ENCODE measurements around the gene SPATS1. TPM values are rescaled to one million over a fixed set of nuclear protein-coding genes. Genes with fewer than 3 reads are reported as not detected.
A peak's percentile ranks its signal among the peaks of the same experiment; 100 is the strongest.

SPATS1 gene
- total and polyA plus RNA-seq, 2 of the 13 experiments (the other 11 are each of a cell fraction or from before 2014, with no cell fraction given): not detected

DNA sequence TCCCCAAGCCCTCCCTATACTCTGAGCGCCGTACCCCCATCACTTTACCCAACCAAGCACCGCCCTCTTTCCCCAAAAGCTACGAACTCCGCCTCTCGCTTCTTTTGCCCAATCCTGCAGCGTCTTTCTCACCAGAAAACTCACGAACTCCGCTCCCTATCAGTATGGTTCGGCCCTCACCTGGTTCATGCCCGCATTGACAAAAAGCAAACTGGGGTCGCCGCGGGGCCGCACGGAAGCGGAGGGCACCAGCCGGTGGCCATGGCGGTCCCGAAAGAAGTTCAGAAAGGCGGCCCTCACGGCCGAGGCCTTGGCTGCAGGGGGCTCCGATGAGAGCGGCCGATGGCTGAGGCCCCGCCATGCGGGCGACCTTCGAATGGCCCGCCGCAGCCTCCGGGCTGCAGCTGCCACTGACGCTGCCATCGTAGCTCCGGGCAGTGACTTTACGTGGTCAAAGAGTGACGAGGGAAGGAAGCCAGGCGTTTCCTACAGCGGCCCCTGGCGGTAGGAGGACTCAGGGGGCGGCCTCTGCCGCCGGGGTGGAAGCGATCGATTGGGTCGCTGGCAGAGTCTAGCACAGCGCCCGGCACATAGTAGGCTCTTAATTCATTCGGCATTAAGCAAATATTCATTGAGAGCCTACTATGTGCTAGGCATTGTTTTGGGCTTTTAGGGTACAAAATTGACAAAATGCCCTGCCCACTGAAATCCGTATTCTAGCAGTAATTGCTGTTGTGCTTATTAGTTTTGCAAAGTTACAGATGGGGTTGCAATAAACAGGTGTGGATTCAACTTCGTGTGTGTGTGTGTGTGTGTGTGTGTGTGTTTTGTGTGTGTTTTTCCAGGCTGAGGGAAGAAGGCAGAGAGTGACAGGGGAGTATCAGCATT is 29.3 kb upstream of the SPATS1 start, which contains the start of gene AARS2 (continued):
- peak; percentile 74; the same call in 1 of the 2 replicates for TF ChIP-seq HNRNPL (IDR thresholded peaks at IDR 0.05; ENCODE audit: low read depth, low read length)
- TF ChIP-seq, protein P1, sequence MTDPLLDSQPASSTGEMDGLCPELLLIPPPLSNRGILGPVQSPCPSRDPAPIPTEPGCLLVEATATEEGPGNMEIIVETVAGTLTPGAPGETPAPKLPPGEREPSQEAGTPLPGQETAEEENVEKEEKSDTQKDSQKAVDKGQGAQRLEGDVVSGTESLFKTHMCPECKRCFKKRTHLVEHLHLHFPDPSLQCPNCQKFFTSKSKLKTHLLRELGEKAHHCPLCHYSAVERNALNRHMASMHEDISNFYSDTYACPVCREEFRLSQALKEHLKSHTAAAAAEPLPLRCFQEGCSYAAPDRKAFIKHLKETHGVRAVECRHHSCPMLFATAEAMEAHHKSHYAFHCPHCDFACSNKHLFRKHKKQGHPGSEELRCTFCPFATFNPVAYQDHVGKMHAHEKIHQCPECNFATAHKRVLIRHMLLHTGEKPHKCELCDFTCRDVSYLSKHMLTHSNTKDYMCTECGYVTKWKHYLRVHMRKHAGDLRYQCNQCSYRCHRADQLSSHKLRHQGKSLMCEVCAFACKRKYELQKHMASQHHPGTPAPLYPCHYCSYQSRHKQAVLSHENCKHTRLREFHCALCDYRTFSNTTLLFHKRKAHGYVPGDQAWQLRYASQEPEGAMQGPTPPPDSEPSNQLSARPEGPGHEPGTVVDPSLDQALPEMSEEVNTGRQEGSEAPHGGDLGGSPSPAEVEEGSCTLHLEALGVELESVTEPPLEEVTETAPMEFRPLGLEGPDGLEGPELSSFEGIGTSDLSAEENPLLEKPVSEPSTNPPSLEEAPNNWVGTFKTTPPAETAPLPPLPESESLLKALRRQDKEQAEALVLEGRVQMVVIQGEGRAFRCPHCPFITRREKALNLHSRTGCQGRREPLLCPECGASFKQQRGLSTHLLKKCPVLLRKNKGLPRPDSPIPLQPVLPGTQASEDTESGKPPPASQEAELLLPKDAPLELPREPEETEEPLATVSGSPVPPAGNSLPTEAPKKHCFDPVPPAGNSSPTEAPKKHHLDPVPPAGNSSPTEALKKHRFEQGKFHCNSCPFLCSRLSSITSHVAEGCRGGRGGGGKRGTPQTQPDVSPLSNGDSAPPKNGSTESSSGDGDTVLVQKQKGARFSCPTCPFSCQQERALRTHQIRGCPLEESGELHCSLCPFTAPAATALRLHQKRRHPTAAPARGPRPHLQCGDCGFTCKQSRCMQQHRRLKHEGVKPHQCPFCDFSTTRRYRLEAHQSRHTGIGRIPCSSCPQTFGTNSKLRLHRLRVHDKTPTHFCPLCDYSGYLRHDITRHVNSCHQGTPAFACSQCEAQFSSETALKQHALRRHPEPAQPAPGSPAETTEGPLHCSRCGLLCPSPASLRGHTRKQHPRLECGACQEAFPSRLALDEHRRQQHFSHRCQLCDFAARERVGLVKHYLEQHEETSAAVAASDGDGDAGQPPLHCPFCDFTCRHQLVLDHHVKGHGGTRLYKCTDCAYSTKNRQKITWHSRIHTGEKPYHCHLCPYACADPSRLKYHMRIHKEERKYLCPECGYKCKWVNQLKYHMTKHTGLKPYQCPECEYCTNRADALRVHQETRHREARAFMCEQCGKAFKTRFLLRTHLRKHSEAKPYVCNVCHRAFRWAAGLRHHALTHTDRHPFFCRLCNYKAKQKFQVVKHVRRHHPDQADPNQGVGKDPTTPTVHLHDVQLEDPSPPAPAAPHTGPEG (CRISPR knock-in tag; IDR thresholded peaks at IDR 0.05): peak; percentile 89
- peak; percentile 99 for TF ChIP-seq YEATS2 (CRISPR knock-in tag; IDR thresholded peaks at IDR 0.05; ENCODE audit: borderline replicate concordance)
- TF ChIP-seq EEA1 (CRISPR knock-in tag; IDR thresholded peaks at IDR 0.05; ENCODE audit: borderline replicate concordance): peak; percentile 95; the same call in 1 of the 2 replicates
- TF ChIP-seq, protein P2, sequence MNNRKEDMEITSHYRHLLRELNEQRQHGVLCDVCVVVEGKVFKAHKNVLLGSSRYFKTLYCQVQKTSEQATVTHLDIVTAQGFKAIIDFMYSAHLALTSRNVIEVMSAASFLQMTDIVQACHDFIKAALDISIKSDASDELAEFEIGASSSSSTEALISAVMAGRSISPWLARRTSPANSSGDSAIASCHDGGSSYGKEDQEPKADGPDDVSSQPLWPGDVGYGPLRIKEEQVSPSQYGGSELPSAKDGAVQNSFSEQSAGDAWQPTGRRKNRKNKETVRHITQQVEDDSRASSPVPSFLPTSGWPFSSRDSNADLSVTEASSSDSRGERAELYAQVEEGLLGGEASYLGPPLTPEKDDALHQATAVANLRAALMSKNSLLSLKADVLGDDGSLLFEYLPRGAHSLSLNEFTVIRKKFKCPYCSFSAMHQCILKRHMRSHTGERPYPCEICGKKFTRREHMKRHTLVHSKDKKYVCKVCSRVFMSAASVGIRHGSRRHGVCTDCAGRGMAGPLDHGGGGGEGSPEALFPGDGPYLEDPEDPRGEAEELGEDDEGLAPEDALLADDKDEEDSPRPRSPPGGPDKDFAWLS (CRISPR knock-in tag; IDR thresholded peaks at IDR 0.05; ENCODE audit: borderline replicate concordance): peak; percentile 55; the same call in 1 of the 2 replicates
- no peak for TF ChIP-seq ZNF207 (IDR thresholded peaks at IDR 0.05; ENCODE audit: borderline replicate concordance)
- TF ChIP-seq SATB2 (CRISPR knock-in tag; IDR thresholded peaks at IDR 0.05): no peak; the same call in 1 of the 2 replicates
- peak; percentile 88; the same call in 1 of the 2 replicates for TF ChIP-seq ZNF589 (CRISPR knock-in tag; conservative IDR thresholded peaks at IDR 0.05)
- TF ChIP-seq GATA4 (IDR thresholded peaks at IDR 0.05; ENCODE audit: borderline replicate concordance, low read depth): peak; percentile 68; the same call in 1 of the 2 replicates
- peak in 1 of 2 experiments; percentile 99; a peak in 2 of 4 replicates for TF ChIP-seq KLF16 (CRISPR knock-in tag; IDR thresholded peaks at IDR 0.05)
- TF ChIP-seq, protein P3, sequence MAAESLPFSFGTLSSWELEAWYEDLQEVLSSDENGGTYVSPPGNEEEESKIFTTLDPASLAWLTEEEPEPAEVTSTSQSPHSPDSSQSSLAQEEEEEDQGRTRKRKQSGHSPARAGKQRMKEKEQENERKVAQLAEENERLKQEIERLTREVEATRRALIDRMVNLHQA (CRISPR knock-in tag; IDR thresholded peaks at IDR 0.05): no peak
- TF ChIP-seq ZNF354B (CRISPR knock-in tag; IDR thresholded peaks at IDR 0.05): peak; percentile 97
- TF ChIP-seq ZMAT3 (CRISPR knock-in tag; conservative IDR thresholded peaks at IDR 0.05): peak; percentile 65; the same call in 1 of the 2 replicates
- peak; percentile 90 for TF ChIP-seq MIER2 (CRISPR knock-in tag; IDR thresholded peaks at IDR 0.05)
- peak; percentile 71 for TF ChIP-seq ZNF777 (CRISPR knock-in tag; IDR thresholded peaks at IDR 0.05)
- TF ChIP-seq, protein P4, sequence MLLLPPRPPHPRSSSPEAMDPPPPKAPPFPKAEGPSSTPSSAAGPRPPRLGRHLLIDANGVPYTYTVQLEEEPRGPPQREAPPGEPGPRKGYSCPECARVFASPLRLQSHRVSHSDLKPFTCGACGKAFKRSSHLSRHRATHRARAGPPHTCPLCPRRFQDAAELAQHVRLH (CRISPR knock-in tag; IDR thresholded peaks at IDR 0.05; ENCODE audit: borderline replicate concordance, low read depth): peak; percentile 99
- TF ChIP-seq RELA (CRISPR knock-in tag; IDR thresholded peaks at IDR 0.05): peak; percentile 94; the same call in 1 of the 2 replicates
- TF ChIP-seq, protein P5, sequence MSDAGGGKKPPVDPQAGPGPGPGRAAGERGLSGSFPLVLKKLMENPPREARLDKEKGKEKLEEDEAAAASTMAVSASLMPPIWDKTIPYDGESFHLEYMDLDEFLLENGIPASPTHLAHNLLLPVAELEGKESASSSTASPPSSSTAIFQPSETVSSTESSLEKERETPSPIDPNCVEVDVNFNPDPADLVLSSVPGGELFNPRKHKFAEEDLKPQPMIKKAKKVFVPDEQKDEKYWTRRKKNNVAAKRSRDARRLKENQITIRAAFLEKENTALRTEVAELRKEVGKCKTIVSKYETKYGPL (CRISPR knock-in tag; IDR thresholded peaks at IDR 0.05): peak; percentile 69; the same call in 1 of the 2 replicates
- TF ChIP-seq, protein P6, sequence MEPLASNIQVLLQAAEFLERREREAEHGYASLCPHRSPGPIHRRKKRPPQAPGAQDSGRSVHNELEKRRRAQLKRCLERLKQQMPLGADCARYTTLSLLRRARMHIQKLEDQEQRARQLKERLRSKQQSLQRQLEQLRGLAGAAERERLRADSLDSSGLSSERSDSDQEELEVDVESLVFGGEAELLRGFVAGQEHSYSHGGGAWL (CRISPR knock-in tag; IDR thresholded peaks at IDR 0.05): peak; percentile 98

Data from HepG2 (cell line).